Heart left ventricle (tissue), 13 donors: ENCODE measurements around the gene LPP.

ENCODE experiments used
- POLR2A ChIP-seq, 2 donors: fragments of 450-650 bp; IDR thresholded peaks; one replicate each; pipeline ENCODE4 v1.6.1; 2017; ENCODE audit warnings: antibody characterized with exemption in 2 of 2, mild to moderate bottlenecking in 2 of 2, moderate library complexity in 2 of 2
- TF ChIP-seq, protein P1 (sequence below), 12 donors: fragments of 200-600 bp; sonication (generic) in 4 of 12; IDR thresholded peaks; one replicate each; pipeline versions ENCODE4 v1.5.0 to v1.8.0; 2018 to 2022; ENCODE audit warnings: antibody characterized with exemption in 12 of 12, mild to moderate bottlenecking in 5 of 12
- donor health status: ischemic (EF 13 %, LVEDD 7.1; RV severe dilation, severe dysfunction).
- donor health status: DM: no; HTN: yes; CAD: no.
- donor health status: DM: no; HTN: no; CAD: no.
- donor health status: ischemic (EF 25% LVEDD 6.9; RV normal size, moderate dysfunction).
- donor health status: ischemic (EF 25% LVEDD 5.7; RV mildly dilated, moderate dysfunction).
- donor health status: ischemic (EF 35%, LVEDD 5.7; RV mildly dilated, moderate dysfunction).
- donor health status: nonischemic (EF 11% LVEDD 7.7; RV severe dilation, severe dysfunction).
- donor health status: DM: yes; HTN: yes; CAD: no.
- donor health status: PGD.
- donor health status: ischemic (EF 29% LVEDD 5.4; RV normal size, mild dysfunction).
- donor health status: nonischemic (EF 23%, LVEDD 6.1; RV moderate dilation, normal function).

GRCh38 chr3:188198001-188198400 lies 44.0 kb downstream of the LPP start:
- TF ChIP-seq, protein P1, sequence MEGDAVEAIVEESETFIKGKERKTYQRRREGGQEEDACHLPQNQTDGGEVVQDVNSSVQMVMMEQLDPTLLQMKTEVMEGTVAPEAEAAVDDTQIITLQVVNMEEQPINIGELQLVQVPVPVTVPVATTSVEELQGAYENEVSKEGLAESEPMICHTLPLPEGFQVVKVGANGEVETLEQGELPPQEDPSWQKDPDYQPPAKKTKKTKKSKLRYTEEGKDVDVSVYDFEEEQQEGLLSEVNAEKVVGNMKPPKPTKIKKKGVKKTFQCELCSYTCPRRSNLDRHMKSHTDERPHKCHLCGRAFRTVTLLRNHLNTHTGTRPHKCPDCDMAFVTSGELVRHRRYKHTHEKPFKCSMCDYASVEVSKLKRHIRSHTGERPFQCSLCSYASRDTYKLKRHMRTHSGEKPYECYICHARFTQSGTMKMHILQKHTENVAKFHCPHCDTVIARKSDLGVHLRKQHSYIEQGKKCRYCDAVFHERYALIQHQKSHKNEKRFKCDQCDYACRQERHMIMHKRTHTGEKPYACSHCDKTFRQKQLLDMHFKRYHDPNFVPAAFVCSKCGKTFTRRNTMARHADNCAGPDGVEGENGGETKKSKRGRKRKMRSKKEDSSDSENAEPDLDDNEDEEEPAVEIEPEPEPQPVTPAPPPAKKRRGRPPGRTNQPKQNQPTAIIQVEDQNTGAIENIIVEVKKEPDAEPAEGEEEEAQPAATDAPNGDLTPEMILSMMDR (IDR thresholded peaks at IDR 0.05): no peak
- TF ChIP-seq POLR2A (IDR thresholded peaks at IDR 0.05): no peak
